Neural cell (in vitro differentiated cells): Measurements from ENCODE around the gene OSBPL2. TPM values are rescaled to one million over a fixed set of nuclear protein-coding genes. Genes with fewer than 3 reads are reported as not detected.

Experiments used
- H2AFZ ChIP-seq: fragments of 200-600, 300-800 bp; sonication (generic), shearing (Covaris generic); 2 replicates; pipeline ENCODE4 v1.6.0; 2014; ENCODE audit warnings: low read depth, mild to moderate bottlenecking, antibody characterized with exemption, low read length, moderate library complexity
- H3F3A ChIP-seq: fragments of 200-600 bp; shearing (Covaris generic); 2 replicates; pipeline ENCODE4 v1.6.1; 2016; ENCODE audit warnings: mild to moderate bottlenecking, moderate library complexity, mixed read lengths, antibody characterized with exemption, low read length; ENCODE audit not compliant: insufficient read depth, poor library complexity, severe bottlenecking
- H3K27ac ChIP-seq: fragments of 200-600, 300-800 bp; sonication (generic), shearing (Covaris generic); 2 replicates; pipeline ENCODE4 v1.5.1; 2014; ENCODE audit warnings: mild to moderate bottlenecking, low read length, moderate library complexity
- H3K27me3 ChIP-seq: fragments of 300-800, 200-600 bp; sonication (generic), shearing (Covaris generic); 2 replicates; pipeline ENCODE4 v1.6.0; 2014; ENCODE audit warnings: mild to moderate bottlenecking, low read depth, low read length, moderate library complexity; ENCODE audit not compliant: insufficient read depth
- H3K36me3 ChIP-seq: fragments of 300-800, 200-600 bp; sonication (generic), shearing (Covaris generic); 2 replicates; pipeline ENCODE4 v1.5.1; 2014; ENCODE audit warnings: mild to moderate bottlenecking, antibody characterized with exemption, low read length, moderate library complexity; ENCODE audit not compliant: insufficient read depth
- H3K4me2 ChIP-seq: fragments of 300-800, 200-600 bp; sonication (generic), shearing (Covaris generic); 2 replicates; pipeline ENCODE4 v1.6.0; 2014; ENCODE audit warnings: mild to moderate bottlenecking, low read length
- H3K4me3 ChIP-seq: fragments of 300-800, 200-600 bp; sonication (generic), shearing (Covaris generic); 2 replicates; pipeline ENCODE4 v1.5.1; 2014; ENCODE audit warnings: mild to moderate bottlenecking, low read length, moderate library complexity
- H3K79me2 ChIP-seq: fragments of 200-600 bp; shearing (Covaris generic); replicated peaks from 2 replicates; pipeline ENCODE4 v1.6.0; 2014; ENCODE audit warnings: mild to moderate bottlenecking, low read length, moderate library complexity; ENCODE audit not compliant: insufficient read depth
- H3K9ac ChIP-seq: fragments of 300-800, 200-600 bp; sonication (generic), shearing (Covaris generic); 2 replicates; pipeline ENCODE4 v1.6.1; 2016; ENCODE audit warnings: mild to moderate bottlenecking, low read length, mixed read lengths
- H3K9me2 ChIP-seq: fragments of 200-600 bp; shearing (Covaris generic); 2 replicates; pipeline ENCODE4 v1.6.1; 2016; ENCODE audit warnings: mild to moderate bottlenecking, low read length, mixed read lengths; ENCODE audit not compliant: insufficient read depth
- H3K9me3 ChIP-seq: fragments of 200-600, 300-800 bp; sonication (generic), shearing (Covaris generic); 2 replicates; pipeline ENCODE4 v1.6.1; 2016; ENCODE audit warnings: mild to moderate bottlenecking, mixed run types, low read length, moderate library complexity, mixed read lengths
- H4K20me1 ChIP-seq: fragments of 200-600 bp; shearing (Covaris generic); 2 replicates; pipeline ENCODE4 v1.6.1; 2016; ENCODE audit warnings: mild to moderate bottlenecking, mixed run types; ENCODE audit not compliant: insufficient read depth
- CTCF ChIP-seq: fragments of 450-650 bp; IDR thresholded peaks from 2 replicates; pipeline ENCODE4 v1.5.1; 2014; ENCODE audit warnings: antibody characterized with exemption, mild to moderate bottlenecking, moderate library complexity; ENCODE audit not compliant: poor library complexity, severe bottlenecking
- EP300 ChIP-seq: fragments of 450-650 bp; conservative IDR thresholded peaks from 2 replicates; pipeline ENCODE4 v1.6.1; 2014; ENCODE audit warnings: antibody characterized with exemption, mild to moderate bottlenecking, moderate library complexity; ENCODE audit not compliant: poor library complexity, severe bottlenecking
- EZH2 ChIP-seq: fragments of 200-600, 300-800 bp; shearing (Covaris generic), sonication (generic); IDR thresholded peaks from 2 replicates; pipeline ENCODE4 v1.6.1; 2014; ENCODE audit warnings: antibody characterized with exemption, low read length, borderline replicate concordance, mild to moderate bottlenecking; ENCODE audit not compliant: insufficient read depth, poor library complexity, severe bottlenecking
- MXI1 ChIP-seq: fragments of 450-650 bp; conservative IDR thresholded peaks from 2 replicates; pipeline ENCODE4 v1.6.1; 2014; ENCODE audit warnings: antibody characterized with exemption, mild to moderate bottlenecking; ENCODE audit not compliant: poor library complexity, severe bottlenecking
- POLR2AphosphoS5 ChIP-seq: IDR thresholded peaks from 2 replicates; pipeline ENCODE4 v1.6.1; 2012
- RAD21 ChIP-seq: fragments of 450-650 bp; conservative IDR thresholded peaks from 2 replicates; pipeline ENCODE4 v1.6.1; 2014; ENCODE audit warnings: antibody characterized with exemption, mild to moderate bottlenecking, moderate library complexity
- REST ChIP-seq: IDR thresholded peaks from 2 replicates; pipeline ENCODE4 v1.6.1; 2012; ENCODE audit warnings: borderline replicate concordance
- SMC3 ChIP-seq: fragments of 450-650 bp; conservative IDR thresholded peaks from 2 replicates; pipeline ENCODE4 v1.6.1; 2014; ENCODE audit warnings: antibody characterized with exemption, mild to moderate bottlenecking, moderate library complexity; ENCODE audit not compliant: poor library complexity
- TAF1 ChIP-seq: IDR thresholded peaks from 2 replicates; pipeline ENCODE4 v1.6.1; 2012; ENCODE audit warnings: low read depth
- polyA plus RNA-seq: library from polyadenylated mRNA; depleted of rRNA; stranded (reverse); fragments of >200 nt; gene quantifications from 2 replicates; pipeline ENCODE4 v1.2.3, GENCODE V29; 2014

OSBPL2 gene
- polyA plus RNA-seq, 1 donor from 2014 or later: 41.5 TPM

GRCh38 chr20:62246872-62247652 lies 8.7 kb downstream of the OSBPL2 start:
- Histone ChIP-seq H3K36me3 (no peaks in the 10 kb centered on the region), H4K20me1 (no peaks in the 10 kb centered on the region), H3K4me3 (no peak overlapping the region), H3K27me3 (no peaks in the 10 kb centered on the region), H3K9me3 (no peaks in the 10 kb centered on the region), H2AFZ (no peak overlapping the region), H3K9ac (no peak overlapping the region), H3K9me2 (no peaks in the 10 kb centered on the region), H3F3A (no peaks in the 10 kb centered on the region), H3K4me2 (no peak overlapping the region), H3K27ac (no peak overlapping the region), H3K79me2 (peaks cover 50% of the 10 kb centered on the region)
- TF ChIP-seq EZH2 (no peak), REST (no peak), MXI1 (no peak), EP300 (no peak), TAF1 (no peak), CTCF (no peak), POLR2AphosphoS5 (no peak), RAD21 (no peak), SMC3 (no peak)

- no peak overlapping the region for H2AFZ ChIP-seq
- no peak overlapping the region for H3K9ac ChIP-seq
- H3K27ac ChIP-seq: no peak overlapping the region
- no peaks in the 10 kb centered on the region for H3K36me3 ChIP-seq
- no peaks in the 10 kb centered on the region for H3K27me3 ChIP-seq
- H3K4me3 ChIP-seq: no peak overlapping the region
- H3K9me2 ChIP-seq: no peaks in the 10 kb centered on the region
- H3F3A ChIP-seq: no peaks in the 10 kb centered on the region
- TF ChIP-seq CTCF (no peak), TAF1 (no peak), SMC3 (no peak), RAD21 (no peak), REST (no peak), MXI1 (no peak), POLR2AphosphoS5 (no peak), EP300 (no peak), EZH2 (no peak)
- H3K4me2 ChIP-seq: no peak overlapping the region
- H4K20me1 ChIP-seq: no peaks in the 10 kb centered on the region
- no peaks in the 10 kb centered on the region for H3K9me3 ChIP-seq
- H3K79me2 ChIP-seq: peaks cover 36% of the 10 kb centered on the region
These were observed 10.7 kb downstream of the OSBPL2 start for GRCh38 chr20:62248890-62249560.
